Aorta (tissue), 5 donors: ENCODE data around the gene USP48. TPM values are rescaled to one million over a fixed set of nuclear protein-coding genes. Genes with fewer than 3 reads are reported as not detected.

Experiments used
- ATAC-seq: fragments of 200-7000 bp; cut with Tn5 transposase; one replicate; pipeline ENCODE4 v1.9.1; 2022; ENCODE audit warnings: moderate library complexity; ENCODE audit not compliant: low FRiP score
- DNase-seq, 2 donors: peaks; one replicate each; pipeline ENCODE4 v3.0.0-alpha.2; 2020
- H3K27ac ChIP-seq, 2 donors: one replicate each; pipeline ENCODE4 v1.5.1; 2013; ENCODE audit warnings: low read length in 2 of 2, mild to moderate bottlenecking in 2 of 2, moderate library complexity in 2 of 2, control low read depth in 1 of 2, inconsistent platforms in 1 of 2, low read depth in 1 of 2
- H3K27me3 ChIP-seq, 2 donors: one replicate each; pipeline ENCODE4 v1.6.1; 2013; ENCODE audit warnings: control low read depth in 1 of 2, low read length in 1 of 2, mild to moderate bottlenecking in 1 of 2, moderate library complexity in 1 of 2; ENCODE audit not compliant: insufficient read depth in 2 of 2, control insufficient read depth in 1 of 2
- H3K36me3 ChIP-seq, 2 donors: one replicate each; pipeline ENCODE4 v1.6.1; 2013; ENCODE audit warnings: control low read depth in 1 of 2, low read length in 1 of 2, mild to moderate bottlenecking in 1 of 2; ENCODE audit not compliant: insufficient read depth in 2 of 2, control insufficient read depth in 1 of 2
- H3K4me1 ChIP-seq, 2 donors: one replicate each; pipeline ENCODE4 v1.6.1; 2013; ENCODE audit warnings: low read length in 2 of 2, control low read depth in 1 of 2, mild to moderate bottlenecking in 1 of 2, moderate library complexity in 1 of 2; ENCODE audit not compliant: insufficient read depth in 2 of 2, control insufficient read depth in 1 of 2
- H3K4me3 ChIP-seq, 2 donors: one replicate each; pipeline ENCODE4 v1.5.1; 2013; ENCODE audit warnings: low read length in 2 of 2, control low read depth in 1 of 2, mild to moderate bottlenecking in 1 of 2
- H3K9me3 ChIP-seq: one replicate; pipeline ENCODE4 v1.6.1; 2013; ENCODE audit warnings: mild to moderate bottlenecking, low read length; ENCODE audit not compliant: control insufficient read depth
- WGBS, 2 donors: extraction: QIAGEN DNeasy Blood & Tissue Kit; methylation state at CpG; one replicate each; pipeline ENCODE4 v1.1.7; 2013; 5-methylcytosine and 5-hydroxymethylcytosine counted together
- intact Hi-C, 2 donors: fragments of 100-400 bp; cut with DNase I; formaldehyde crosslinking; loops; one replicate each; pipeline versions ENCODE4 v1.14.2 to v1.15.0; 2022
- polyA plus RNA-seq, 2 donors: library from polyadenylated mRNA; stranded (reverse); fragments of 200-250 nt; gene quantifications; one replicate each; pipeline ENCODE4 v1.2.3, GENCODE V29; 2013
- total RNA-seq, 2 donors: library from RNA; stranded (reverse); fragmentation: NEBNext Ultra II Directional; extraction: Animal tissue kit (Norgen Biotek cat#: 25700); gene quantifications; one replicate each; pipeline ENCODE4 v1.2.1, GENCODE V29; 2021
- donor health status: healthy with polysubstance abuse.
- donor health status: Bipolar disorder and iron deficiency.
- donor health status: DM: no; HTN: no; CAD: no.
- donor health status: DM: no; HTN: no; CAD: no.
- donor health status: DM: yes; HTN: yes; CAD: no.

The USP48 gene
- total and polyA plus RNA-seq, 4 donors: 16.2 to 90.1 (median 43.2) TPM

DNA sequence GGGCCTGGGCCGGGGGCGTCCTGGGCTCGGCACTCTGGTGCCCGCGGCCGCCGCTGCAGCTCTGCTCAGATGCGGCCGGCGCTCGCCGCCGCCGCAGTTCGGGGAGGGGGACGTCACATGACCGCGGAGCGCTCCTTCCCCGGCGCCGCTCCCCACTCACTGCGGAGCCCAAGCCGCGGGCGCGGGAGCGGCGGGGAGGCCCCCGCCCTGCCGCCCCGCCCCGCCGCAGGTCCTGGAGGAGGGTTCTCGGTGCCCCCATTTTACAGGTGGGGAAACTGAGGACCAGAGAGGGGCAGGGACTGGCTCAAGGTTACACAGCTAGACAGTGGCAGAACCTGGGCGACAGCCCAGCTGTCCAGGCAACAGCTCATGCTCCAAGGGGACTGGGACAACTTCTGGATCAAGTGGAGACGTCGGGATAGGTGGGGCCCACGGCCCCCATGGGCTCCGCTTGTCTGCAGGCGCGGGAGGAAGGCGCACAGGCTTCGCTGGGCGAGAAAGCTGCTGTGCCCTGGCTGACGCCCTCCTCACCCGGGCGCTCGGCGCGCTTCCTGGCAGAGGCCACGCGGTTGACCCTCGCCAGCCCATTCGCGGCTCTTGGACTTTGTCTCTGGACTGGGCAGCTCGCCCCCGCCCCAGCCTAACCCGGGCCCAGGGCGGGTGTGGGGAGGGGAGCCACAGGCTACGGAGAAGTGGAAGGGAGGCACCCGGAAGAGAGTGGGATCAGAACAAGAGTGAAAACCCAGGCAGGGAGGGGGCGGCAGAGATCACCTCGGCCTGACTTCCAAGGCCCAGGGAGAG, 113.5 kb downstream of the USP48 start, which contains the start of gene RAP1GAP:
RAP1GAP (minus strand) TSS at position 100 of the 801 bp plus-strand sequence. CDS start 49,325 bp downstream, outside the sequence.
- H3K27ac ChIP-seq: no peak within 1 kb of the TSS
- peak; percentile 36 for ATAC-seq
- DNase-seq: no peak
- H3K36me3 ChIP-seq: no peaks in the 10 kb centered on the region
- H3K27me3 ChIP-seq: peaks cover 0 to 2% of the 10 kb centered on the region in 2 donors
- peaks cover 0 to 4% of the 10 kb centered on the region in 2 donors for H3K4me1 ChIP-seq
- 0 to 1% methylated on average over 50 to 64 of the region's 64 CpGs for WGBS, 2 donors
- intact Hi-C loops: no loop called here
- H3K9me3 ChIP-seq: no peaks in the 10 kb centered on the region
- H3K4me3 ChIP-seq: peak within 1 kb of the TSS in 1 of 2 donors; percentile 5

DNA sequence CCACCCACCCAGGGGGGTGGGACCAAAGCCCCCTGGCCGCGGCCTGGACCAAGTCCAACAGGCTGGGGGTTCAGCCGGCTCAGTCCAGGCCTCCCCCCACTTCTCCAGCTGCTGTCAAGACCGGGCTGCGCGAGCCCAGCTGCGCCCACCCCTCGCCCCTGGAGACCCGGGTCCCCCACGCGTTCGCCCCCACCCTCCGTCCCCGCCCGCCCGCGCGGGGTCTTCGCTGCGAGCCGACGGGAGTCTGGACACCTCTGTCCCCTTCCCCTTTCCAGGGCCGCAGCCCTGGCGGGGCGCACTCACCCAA, 114.0 kb downstream of the USP48 start:
- peaks cover 0 to 2% of the 10 kb centered on the region in 2 donors for H3K27me3 ChIP-seq
- H3K4me3 ChIP-seq: peak overlapping the region in 1 of 2 donors; percentile 5
- 0 to 1% methylated on average over 22 to 25 of the region's 25 CpGs for WGBS, 2 donors
- no peaks in the 10 kb centered on the region for H3K36me3 ChIP-seq
- peaks cover 0 to 4% of the 10 kb centered on the region in 2 donors for H3K4me1 ChIP-seq
- H3K9me3 ChIP-seq: no peaks in the 10 kb centered on the region
- ATAC-seq (no peak), DNase-seq (no peak)
- H3K27ac ChIP-seq: no peak overlapping the region
- intact Hi-C loops: no loop called here

DNA sequence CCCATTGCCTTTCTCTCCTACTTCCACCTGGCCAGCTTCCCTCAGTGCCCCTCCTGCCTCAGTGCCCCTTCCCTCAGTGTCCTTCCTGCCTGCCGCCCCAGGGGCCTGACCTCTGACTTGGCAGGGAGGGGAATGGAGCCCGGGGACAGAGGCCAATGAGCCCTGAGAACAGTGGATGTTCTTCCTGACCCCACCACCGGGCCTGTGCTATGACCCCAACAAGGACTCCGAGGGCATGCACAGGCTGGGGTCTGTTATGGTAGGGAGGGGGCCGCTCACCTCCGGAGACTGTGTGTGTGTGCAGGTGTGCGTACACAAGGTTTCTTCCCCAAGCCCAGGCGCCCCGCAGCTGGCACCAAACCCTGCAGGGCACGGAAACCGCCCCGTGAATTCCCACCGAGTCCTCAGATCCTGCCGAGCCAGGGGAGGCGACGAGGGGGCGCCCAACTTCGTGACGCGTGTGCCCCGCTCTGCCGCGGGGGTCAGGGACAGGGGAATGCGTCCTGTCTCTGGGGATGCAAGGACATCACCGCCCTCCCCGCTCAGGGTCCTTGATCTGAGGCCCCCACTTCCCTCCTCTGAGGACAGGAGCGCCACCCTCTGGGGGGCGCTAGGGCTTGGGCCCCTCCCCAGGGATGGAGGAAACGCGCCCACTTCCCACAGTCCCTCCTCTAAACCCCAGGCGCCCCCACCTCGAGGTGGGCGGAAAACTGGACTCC, 114.6 kb downstream of the USP48 start:
- Histone ChIP-seq H3K9me3 (no peaks in the 10 kb centered on the region), H3K4me1 (peaks cover 0 to 4% of the 10 kb centered on the region in 2 donors), H3K36me3 (no peaks in the 10 kb centered on the region), H3K27me3 (peaks cover 0 to 2% of the 10 kb centered on the region in 2 donors), H3K27ac (no peak overlapping the region), H3K4me3 (no peak overlapping the region)
- DNase-seq: no peak
- intact Hi-C loops: no loop called here
- WGBS, 2 donors: 9% methylated on average over 33 of the region's 33 CpGs
- ATAC-seq: no peak

DNA sequence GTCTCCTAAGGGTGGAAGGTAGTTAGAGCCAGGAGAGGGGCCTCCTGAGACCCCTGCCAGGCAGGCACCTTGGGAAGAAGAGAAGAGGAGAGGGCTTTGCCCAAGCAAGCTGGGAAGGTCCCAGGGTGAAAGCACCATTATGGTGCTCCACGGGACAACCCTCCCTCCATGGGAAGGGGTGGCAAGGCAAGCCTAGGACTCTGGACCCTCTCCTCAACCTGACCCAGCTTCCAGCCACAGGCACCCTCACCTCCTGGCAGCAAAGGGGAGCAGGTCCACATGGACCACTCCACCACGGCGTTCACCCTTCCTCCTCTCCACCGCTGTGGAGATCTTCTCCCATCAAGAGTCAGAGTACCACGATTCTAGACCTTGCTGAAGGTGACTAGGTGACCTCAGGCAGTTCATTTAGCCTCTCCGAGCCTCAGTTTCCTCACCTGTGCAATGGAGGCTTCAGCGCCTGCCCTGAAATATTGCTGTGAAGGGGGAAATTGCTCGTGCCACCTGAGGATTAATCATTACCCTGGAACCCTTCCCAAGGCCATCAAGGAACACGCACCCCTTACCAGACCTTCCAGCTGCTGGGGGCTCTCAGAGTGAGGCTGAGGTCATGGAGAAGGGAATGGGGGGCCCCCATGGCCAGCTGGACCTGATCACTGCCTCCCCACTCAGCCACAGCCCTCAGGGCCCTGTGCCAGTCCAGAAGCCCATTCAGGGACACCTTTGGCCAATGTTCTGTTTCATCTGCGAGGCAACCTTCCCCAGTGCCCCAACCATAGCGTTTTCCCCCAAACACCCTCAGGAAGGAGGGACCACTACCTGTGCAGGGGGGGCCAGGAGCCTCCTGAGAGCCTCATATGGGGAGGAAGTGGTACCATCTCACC, 115.4 kb downstream of the USP48 start:
- Histone ChIP-seq H3K27me3 (peaks cover 0 to 2% of the 10 kb centered on the region in 2 donors), H3K36me3 (no peaks in the 10 kb centered on the region)

DNA sequence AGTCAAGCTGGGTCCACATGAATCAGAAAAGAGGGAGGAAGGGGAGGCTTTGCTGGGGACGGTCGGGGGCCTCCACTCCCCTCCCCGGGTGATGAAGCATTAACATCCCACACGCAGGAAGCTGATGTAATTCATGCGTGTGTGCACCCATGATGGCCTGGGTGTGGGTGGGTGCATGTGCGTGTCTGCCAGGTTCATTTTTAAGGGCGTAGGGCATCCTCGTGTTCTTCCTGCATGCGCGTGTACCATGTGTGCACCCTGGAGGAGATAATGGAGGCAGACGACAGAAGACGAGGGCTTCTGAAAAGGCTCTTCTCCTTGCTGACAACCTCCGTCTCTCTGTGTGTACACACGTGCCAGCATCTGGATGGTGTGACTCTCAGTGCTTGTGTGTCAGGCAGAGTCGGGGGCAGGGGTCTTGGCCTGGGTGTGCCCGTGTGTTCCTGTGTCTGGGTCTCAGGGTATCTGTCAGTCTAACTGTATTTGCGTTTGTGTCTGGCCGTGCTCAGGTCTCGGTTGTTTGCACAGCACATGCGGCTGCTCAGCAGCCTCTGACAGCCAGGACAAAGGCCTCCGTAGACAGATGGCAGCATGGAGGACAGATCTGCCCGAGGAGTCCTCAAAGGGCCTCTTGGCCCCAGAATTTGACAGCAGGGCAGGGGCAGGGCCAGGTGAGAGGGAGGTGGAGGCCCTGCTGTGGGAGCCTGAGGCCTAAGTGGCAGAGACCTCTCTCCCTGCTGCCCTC, 116.2 kb downstream of the USP48 start:
- no peak overlapping the region for H3K4me3 ChIP-seq
- H3K27ac ChIP-seq: no peak overlapping the region
- ATAC-seq (no peak), DNase-seq (peak; percentile 34 to 65)
- intact Hi-C loops: no loop called here
- peaks cover 0 to 2% of the 10 kb centered on the region in 2 donors for H3K27me3 ChIP-seq
- no peaks in the 10 kb centered on the region for H3K36me3 ChIP-seq
- H3K9me3 ChIP-seq: no peaks in the 10 kb centered on the region
- 58 to 72% methylated on average over 22 of the region's 22 CpGs for WGBS, 2 donors
- H3K4me1 ChIP-seq: no peaks in the 10 kb centered on the region

More for the DNA sequence above, 115.4 kb downstream of the USP48 start:
- Histone ChIP-seq H3K4me3 (no peak overlapping the region), H3K4me1 (no peaks in the 10 kb centered on the region), H3K9me3 (no peaks in the 10 kb centered on the region), H3K27ac (no peak overlapping the region)
- intact Hi-C loops: no loop called here
- DNase-seq (peak in 1 of 2 donors; percentile 43), ATAC-seq (no peak)
- 87 to 88% methylated on average over 11 of the region's 11 CpGs for WGBS, 2 donors

DNA sequence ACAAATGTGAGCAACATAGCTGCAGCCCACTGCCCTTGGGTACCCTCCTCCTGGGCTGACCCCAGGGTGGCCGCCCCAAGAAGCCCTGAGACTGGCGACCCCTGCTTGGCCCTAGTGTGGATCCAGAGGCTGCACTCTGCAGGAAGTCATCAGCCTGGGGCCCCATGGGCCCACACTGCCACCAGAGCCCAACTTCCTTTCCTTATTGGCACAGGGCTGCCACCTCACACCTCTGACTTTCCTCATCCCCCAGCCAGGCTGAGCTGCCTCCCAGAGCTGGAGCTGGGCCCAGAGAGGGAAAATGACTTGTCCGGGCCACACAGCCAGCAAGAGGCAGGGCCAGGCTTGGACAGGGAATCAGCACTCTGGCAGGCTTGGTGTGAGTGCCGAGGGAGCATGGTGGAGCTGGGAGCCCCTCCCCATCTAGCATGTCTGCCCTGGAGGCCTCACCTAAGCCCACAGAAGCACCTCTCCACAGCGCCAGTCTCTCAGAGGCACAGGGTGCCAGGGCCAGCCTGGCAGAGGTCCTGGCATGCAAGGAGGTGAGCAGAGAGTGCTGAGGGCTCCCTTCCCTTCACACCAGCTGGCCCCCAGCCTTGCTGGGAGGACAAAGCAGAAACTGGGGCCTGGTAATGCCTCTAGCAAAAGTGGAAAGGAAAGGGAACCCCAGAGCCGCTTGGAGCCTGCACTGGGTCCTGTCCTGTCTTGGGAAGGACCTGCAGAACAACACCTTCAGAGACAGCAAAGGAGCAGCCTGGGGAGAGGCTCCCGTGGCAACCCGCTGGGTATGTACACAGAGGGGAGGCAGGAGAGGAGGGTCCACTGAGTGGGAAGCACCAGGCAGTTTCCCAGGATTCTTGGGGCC, 117.0 kb downstream of the USP48 start:
- ATAC-seq (no peak), DNase-seq (peak in 1 of 2 donors; percentile 62)
- no peaks in the 10 kb centered on the region for H3K4me1 ChIP-seq
- 55 to 58% methylated on average over 8 of the region's 8 CpGs for WGBS, 2 donors
- peaks cover 0 to 2% of the 10 kb centered on the region in 2 donors for H3K27me3 ChIP-seq
- intact Hi-C loops: no loop called here
- H3K27ac ChIP-seq: no peak overlapping the region
- H3K4me3 ChIP-seq: no peak overlapping the region
- no peaks in the 10 kb centered on the region for H3K9me3 ChIP-seq
- H3K36me3 ChIP-seq: no peaks in the 10 kb centered on the region

DNA sequence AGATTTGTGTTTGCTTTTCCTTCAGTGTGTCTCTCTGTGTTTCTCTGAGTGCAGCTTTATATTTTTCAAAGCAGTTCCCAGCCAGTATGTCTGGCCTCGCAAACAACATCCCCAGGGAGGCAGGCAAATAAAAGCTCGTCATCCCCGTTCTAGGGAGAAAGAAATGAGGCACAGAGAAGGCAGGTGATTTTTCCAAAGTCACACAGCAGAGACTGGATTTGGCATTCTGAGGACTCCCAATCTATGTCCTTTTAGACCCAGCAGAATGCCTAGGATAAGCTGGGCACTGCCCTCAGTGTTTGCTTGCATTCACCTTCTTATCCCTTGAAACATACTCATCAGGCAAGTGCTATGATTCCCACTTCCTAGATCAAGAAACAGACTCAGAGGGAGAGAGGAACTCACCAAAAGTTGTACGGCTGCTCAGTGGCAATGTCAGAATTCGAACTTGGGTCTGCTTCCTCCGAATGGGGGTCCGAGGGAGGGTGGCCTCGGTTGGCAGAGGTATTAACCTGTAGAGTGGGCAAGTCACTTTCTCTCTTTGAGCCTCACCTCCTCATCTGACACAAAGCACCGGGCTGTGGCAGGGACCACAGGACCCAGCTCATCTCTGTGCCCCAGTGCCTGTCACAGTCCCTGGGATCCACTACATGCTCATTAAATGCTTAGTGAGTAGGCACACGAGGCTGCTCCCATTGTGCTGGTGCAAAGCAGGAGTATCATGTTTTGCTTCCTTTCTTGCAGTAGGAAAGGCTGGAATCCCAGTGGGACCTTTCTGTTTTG, 118.0 kb downstream of the USP48 start:
- no peaks in the 10 kb centered on the region for H3K36me3 ChIP-seq
- no peak for ATAC-seq
- peak in 1 of 2 donors; percentile 49 for DNase-seq
- H3K27ac ChIP-seq: no peak overlapping the region
- H3K4me1 ChIP-seq: no peaks in the 10 kb centered on the region
- WGBS, 2 donors: 57 to 60% methylated on average over 10 of the region's 10 CpGs
- no peaks in the 10 kb centered on the region for H3K9me3 ChIP-seq
- peaks cover 0 to 2% of the 10 kb centered on the region in 2 donors for H3K27me3 ChIP-seq
- H3K4me3 ChIP-seq: no peak overlapping the region
- intact Hi-C loops: no loop called here
